GM12878 (cell line): ENCODE results near the gene OTUD3. TPM values are rescaled to one million over a fixed set of nuclear protein-coding genes. Genes with fewer than 3 reads are reported as not detected.
A peak's percentile ranks its signal among the peaks of the same experiment; 100 is the strongest.

ENCODE experiments used
- BCL3 ChIP-seq: IDR thresholded peaks from 2 replicates; pipeline ENCODE4 v1.6.1; 2011; ENCODE audit warnings: borderline replicate concordance, low read depth, mild to moderate bottlenecking, moderate library complexity, low read length; ENCODE audit not compliant: insufficient read depth, poor library complexity, severe bottlenecking
- CBX3 ChIP-seq: fragments of 200-600 bp; sonication (generic); IDR thresholded peaks from 2 replicates; pipeline ENCODE4 v1.6.1; 2016; ENCODE audit warnings: low read depth, borderline replicate concordance
- CHD2 ChIP-seq: IDR thresholded peaks from 2 replicates; pipeline ENCODE4 v1.6.1; 2011; ENCODE audit warnings: low read depth, low read length, improper control_type of control experiment, borderline replicate concordance
- CHD4 ChIP-seq: fragments of 200-600 bp; sonication (generic); IDR thresholded peaks from 2 replicates; pipeline ENCODE4 v1.6.1; 2016; ENCODE audit warnings: mild to moderate bottlenecking
- ESRRA ChIP-seq: IDR thresholded peaks from 2 replicates; pipeline ENCODE4 v1.6.1; 2012; ENCODE audit warnings: mild to moderate bottlenecking, low read length, improper control_type of control experiment
- FOS ChIP-seq: IDR thresholded peaks from 3 replicates; pipeline ENCODE4 v1.6.1; 2011; ENCODE audit warnings: borderline replicate concordance; ENCODE audit not compliant: insufficient read length; ENCODE audit errors: extremely low read depth
- GATAD2B ChIP-seq: fragments of 450-650 bp; conservative IDR thresholded peaks from 2 replicates; pipeline ENCODE4 v1.6.1; 2017; ENCODE audit warnings: low read depth, mild to moderate bottlenecking, moderate library complexity
- HCFC1 ChIP-seq: fragments of 150-350 bp; IDR thresholded peaks from 2 replicates; pipeline ENCODE4 v1.6.1; 2014; ENCODE audit warnings: low read length
- MEF2B ChIP-seq: fragments of 450-650 bp; IDR thresholded peaks from 2 replicates; pipeline ENCODE4 v1.6.1; 2018; ENCODE audit warnings: mild to moderate bottlenecking, moderate library complexity; ENCODE audit not compliant: partially characterized antibody, poor library complexity, severe bottlenecking
- NFXL1 ChIP-seq: fragments of 450-650 bp; IDR thresholded peaks from 2 replicates; pipeline ENCODE4 v1.6.1; 2017; ENCODE audit warnings: antibody characterized with exemption, mild to moderate bottlenecking, borderline replicate concordance
- NR2C2 ChIP-seq: IDR thresholded peaks from 2 replicates; pipeline ENCODE4 v1.6.1; 2011; ENCODE audit warnings: borderline replicate concordance, low read depth; ENCODE audit not compliant: control insufficient read depth, insufficient read length
- NR2F1 ChIP-seq: fragments of 450-650 bp; conservative IDR thresholded peaks from 2 replicates; pipeline ENCODE4 v1.6.1; 2017; ENCODE audit warnings: mild to moderate bottlenecking
- PBX3 ChIP-seq: IDR thresholded peaks from 2 replicates; pipeline ENCODE4 v1.6.1; 2011; ENCODE audit warnings: mild to moderate bottlenecking, low read depth, low read length, moderate library complexity; ENCODE audit not compliant: insufficient replicate concordance
- POLR2AphosphoS2 ChIP-seq: IDR thresholded peaks from 2 replicates; pipeline ENCODE4 v1.6.1; 2011; ENCODE audit warnings: low read depth, mild to moderate bottlenecking, low read length, improper control_type of control experiment, moderate library complexity
- RBBP5 ChIP-seq: fragments of 200-600 bp; sonication (generic); conservative IDR thresholded peaks from 2 replicates; pipeline ENCODE4 v1.6.1; 2016
- RCOR1 ChIP-seq: conservative IDR thresholded peaks from 2 replicates; pipeline ENCODE4 v1.6.1; 2012; ENCODE audit warnings: low read depth, low read length, improper control_type of control experiment
- RELA ChIP-seq: fragments of 450-650 bp; IDR thresholded peaks from 2 replicates; pipeline ENCODE4 v1.8.0; 2014; ENCODE audit warnings: borderline replicate concordance; ENCODE audit not compliant: partially characterized antibody
- RFX5 ChIP-seq: IDR thresholded peaks from 2 replicates; pipeline ENCODE4 v1.6.1; 2011; ENCODE audit warnings: low read depth, low read length, improper control_type of control experiment
- SIN3A ChIP-seq: IDR thresholded peaks from 2 replicates; pipeline ENCODE4 v1.6.1; 2012; ENCODE audit warnings: low read depth, low read length, improper control_type of control experiment
- SMAD5 ChIP-seq: IDR thresholded peaks from 2 replicates; pipeline ENCODE4 v1.6.1; 2016; ENCODE audit warnings: antibody characterized with exemption, low read depth
- TCF3 ChIP-seq: IDR thresholded peaks from 2 replicates; pipeline ENCODE4 v1.6.1; 2012; ENCODE audit warnings: low read depth, mild to moderate bottlenecking, low read length, borderline replicate concordance; ENCODE audit not compliant: insufficient read depth
- ZNF217 ChIP-seq: fragments of 450-650 bp; IDR thresholded peaks from 2 replicates; pipeline ENCODE4 v1.6.1; 2017; ENCODE audit warnings: antibody characterized with exemption, mild to moderate bottlenecking
- ZSCAN29 ChIP-seq: fragments of 450-650 bp; IDR thresholded peaks from 2 replicates; pipeline ENCODE4 v1.6.1; 2017; ENCODE audit warnings: mild to moderate bottlenecking, moderate library complexity
- polyA plus RNA-seq, 11 experiments: library from polyadenylated mRNA; depleted of rRNA in 4 of 11; unstranded in 6 of 11; stranded (reverse) in 5 of 11; fragments of >200 nt; fragmentation: Nextera tagmentation in 4 of 11; fragmentation: Illumina TruSeq in 1 of 11; extraction: Ambion mirVana in 4 of 11; extraction: Trizol in 1 of 11; gene quantifications; 1 replicate in 1 of 11; 2 replicates in 10 of 11; pipeline versions ENCODE4 v1.2.1 to v1.2.3, GENCODE V29; 2011 to 2016; ENCODE audit warnings: inconsistent platforms in 2 of 11, missing spikeins in 2 of 11, low read depth in 1 of 11
- total RNA-seq, 4 experiments: library from RNA; depleted of rRNA in 3 of 4; stranded (reverse); fragments of >200 nt in 3 of 4; fragmentation: Illumina TruSeq in 1 of 4; extraction: Trizol in 1 of 4; gene quantifications; 2 replicates each; pipeline versions ENCODE4 v1.2.1 to v1.2.3, GENCODE V29; 2013 to 2021
- TF ChIP-seq, protein P1 (sequence below): IDR thresholded peaks from 2 replicates; pipeline ENCODE4 v1.6.1; 2012; ENCODE audit warnings: low read length, inconsistent platforms

The OTUD3 gene
- total and polyA plus RNA-seq, 10 of the 15 experiments (the other 5 are each of a cell fraction or from before 2014, with no cell fraction given), result 0.77 to 8.9 (median 4.8) TPM

DNA sequence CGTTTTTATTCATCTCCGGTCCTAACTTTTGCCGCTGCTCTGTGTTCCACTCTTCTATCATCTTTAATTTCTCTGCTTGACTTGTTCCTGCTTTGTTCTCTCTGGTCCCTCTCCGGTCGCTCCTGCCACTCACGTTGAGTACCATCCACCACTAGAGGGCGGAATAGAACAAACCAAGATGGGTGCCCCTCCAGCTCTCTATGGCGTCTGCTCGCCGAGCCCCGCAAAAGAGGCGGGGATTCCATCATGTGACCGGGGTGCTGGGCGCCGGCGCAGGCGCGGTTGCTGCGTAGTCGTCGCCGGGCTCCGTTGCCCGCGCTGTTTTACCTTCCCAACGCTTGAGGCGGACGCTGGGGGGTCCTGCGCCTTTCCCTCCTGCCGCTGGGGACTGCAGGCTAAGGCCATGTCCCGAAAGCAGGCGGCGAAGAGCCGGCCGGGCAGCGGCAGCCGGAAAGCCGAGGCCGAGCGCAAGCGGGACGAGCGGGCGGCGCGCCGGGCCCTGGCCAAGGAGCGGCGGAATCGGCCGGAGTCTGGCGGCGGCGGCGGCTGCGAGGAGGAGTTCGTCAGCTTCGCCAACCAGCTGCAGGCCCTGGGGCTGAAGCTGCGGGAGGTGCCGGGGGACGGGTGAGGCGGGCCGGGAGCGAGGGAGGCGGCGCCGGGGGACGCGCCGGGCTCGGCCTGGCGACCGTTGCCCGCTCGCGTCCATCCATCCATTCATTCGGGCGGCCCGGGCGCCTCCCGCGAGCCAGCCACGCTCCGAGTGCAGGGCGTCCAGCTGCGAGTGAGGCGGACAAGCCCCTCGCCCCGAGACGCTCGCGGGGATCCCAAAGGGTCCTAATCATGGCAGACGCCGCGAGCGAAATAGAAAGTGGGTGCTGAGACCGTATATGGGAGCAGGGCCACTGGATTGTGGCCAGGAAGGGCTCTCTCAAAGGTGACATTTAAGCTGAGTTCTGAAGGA lies at the start of gene OTUD3 (continued):
- TF ChIP-seq, protein P1, sequence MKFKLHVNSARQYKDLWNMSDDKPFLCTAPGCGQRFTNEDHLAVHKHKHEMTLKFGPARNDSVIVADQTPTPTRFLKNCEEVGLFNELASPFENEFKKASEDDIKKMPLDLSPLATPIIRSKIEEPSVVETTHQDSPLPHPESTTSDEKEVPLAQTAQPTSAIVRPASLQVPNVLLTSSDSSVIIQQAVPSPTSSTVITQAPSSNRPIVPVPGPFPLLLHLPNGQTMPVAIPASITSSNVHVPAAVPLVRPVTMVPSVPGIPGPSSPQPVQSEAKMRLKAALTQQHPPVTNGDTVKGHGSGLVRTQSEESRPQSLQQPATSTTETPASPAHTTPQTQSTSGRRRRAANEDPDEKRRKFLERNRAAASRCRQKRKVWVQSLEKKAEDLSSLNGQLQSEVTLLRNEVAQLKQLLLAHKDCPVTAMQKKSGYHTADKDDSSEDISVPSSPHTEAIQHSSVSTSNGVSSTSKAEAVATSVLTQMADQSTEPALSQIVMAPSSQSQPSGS, result no peak
- no peak for TF ChIP-seq RFX5
- TF ChIP-seq BCL3, result no peak
- no peak for TF ChIP-seq CHD4
- TF ChIP-seq TCF3, result no peak
- no peak for TF ChIP-seq NR2C2
- TF ChIP-seq NFXL1, result no peak
- TF ChIP-seq CHD2, result 0 out of 2 replicates have a peak, but pooled peaks have one; percentile 31
- TF ChIP-seq NR2F1, result peak; percentile 49
- peak; percentile 89 for TF ChIP-seq PBX3
- no peak for TF ChIP-seq ESRRA
- TF ChIP-seq CBX3, result no peak
- 0 out of 2 replicates have a peak, but pooled peaks have one; percentile 33 for TF ChIP-seq POLR2AphosphoS2
- TF ChIP-seq ZSCAN29, result 0 out of 2 replicates have a peak, but pooled peaks have one; percentile 8
- no peak for TF ChIP-seq SIN3A
- no peak for TF ChIP-seq FOS
- no peak for TF ChIP-seq RBBP5
- peak; percentile 59 for TF ChIP-seq RELA
- TF ChIP-seq SMAD5, result 0 out of 2 replicates have a peak, but pooled peaks have one; percentile 64
- TF ChIP-seq HCFC1, result 0 out of 2 replicates have a peak, but pooled peaks have one; percentile 35
- peak; percentile 90 for TF ChIP-seq GATAD2B
- TF ChIP-seq RCOR1, result 0 out of 2 replicates have a peak, but pooled peaks have one; percentile 27
- no peak for TF ChIP-seq MEF2B
- TF ChIP-seq ZNF217, result no peak
